ENCODE measurements around the gene JMJD1C.

- TF ChIP-seq, protein P1, sequence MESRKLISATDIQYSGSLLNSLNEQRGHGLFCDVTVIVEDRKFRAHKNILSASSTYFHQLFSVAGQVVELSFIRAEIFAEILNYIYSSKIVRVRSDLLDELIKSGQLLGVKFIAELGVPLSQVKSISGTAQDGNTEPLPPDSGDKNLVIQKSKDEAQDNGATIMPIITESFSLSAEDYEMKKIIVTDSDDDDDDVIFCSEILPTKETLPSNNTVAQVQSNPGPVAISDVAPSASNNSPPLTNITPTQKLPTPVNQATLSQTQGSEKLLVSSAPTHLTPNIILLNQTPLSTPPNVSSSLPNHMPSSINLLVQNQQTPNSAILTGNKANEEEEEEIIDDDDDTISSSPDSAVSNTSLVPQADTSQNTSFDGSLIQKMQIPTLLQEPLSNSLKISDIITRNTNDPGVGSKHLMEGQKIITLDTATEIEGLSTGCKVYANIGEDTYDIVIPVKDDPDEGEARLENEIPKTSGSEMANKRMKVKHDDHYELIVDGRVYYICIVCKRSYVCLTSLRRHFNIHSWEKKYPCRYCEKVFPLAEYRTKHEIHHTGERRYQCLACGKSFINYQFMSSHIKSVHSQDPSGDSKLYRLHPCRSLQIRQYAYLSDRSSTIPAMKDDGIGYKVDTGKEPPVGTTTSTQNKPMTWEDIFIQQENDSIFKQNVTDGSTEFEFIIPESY (IDR thresholded peaks at IDR 0.05; ENCODE audit: extremely low read depth, insufficient replicate concordance, low read length) = no peak
- TF ChIP-seq SIN3A (IDR thresholded peaks at IDR 0.05; ENCODE audit: low read depth) (no peak), CTCF (IDR thresholded peaks at IDR 0.05 in 2 of 3, conservative IDR thresholded peaks at IDR 0.05 in 1 of 3; ENCODE audit: borderline replicate concordance in 1 of 3, insufficient read depth in 1 of 3, low read depth in 2 of 3, low read length in 2 of 3) (no peak), YY1 (IDR thresholded peaks at IDR 0.05; ENCODE audit: extremely low read depth, insufficient replicate concordance, low read depth, low read length) (no peak), POLR2A (IDR thresholded peaks at IDR 0.05; ENCODE audit: borderline replicate concordance, extremely low read depth, insufficient read depth, insufficient read length) (no peak), ZFX (IDR thresholded peaks at IDR 0.05) (no peak)
- TF ChIP-seq, protein P2, sequence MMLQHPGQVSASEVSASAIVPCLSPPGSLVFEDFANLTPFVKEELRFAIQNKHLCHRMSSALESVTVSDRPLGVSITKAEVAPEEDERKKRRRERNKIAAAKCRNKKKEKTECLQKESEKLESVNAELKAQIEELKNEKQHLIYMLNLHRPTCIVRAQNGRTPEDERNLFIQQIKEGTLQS (IDR thresholded peaks at IDR 0.05) = no peak
These were observed 51.1 kb downstream of the JMJD1C start for GRCh38 chr10:63414481-63415260.

Measured in HCT116 (cell line).